Measurements from ENCODE around the gene RPS6KL1.

RPS6KL1 gene

GRCh38 chr14:74859757-74860552 is 63.1 kb downstream of the RPS6KL1 start:
- DNase-seq (ENCODE audit: low read depth in 1 of 2, low spot score in 1 of 2), result no peak

GRCh38 chr14:74858022-74858421 is 65.0 kb downstream of the RPS6KL1 start:
- DNase-seq (ENCODE audit: low read depth in 1 of 2, low spot score in 1 of 2), result no peak

- no peak for DNase-seq (ENCODE audit: low read depth in 1 of 2, low spot score in 1 of 2)
Observed at GRCh38 chr14:74856366-74856765, 66.7 kb downstream of the RPS6KL1 start.

- no peak for DNase-seq (ENCODE audit: low read depth in 1 of 2, low spot score in 1 of 2)
Observed at GRCh38 chr14:74855945-74856344, 67.1 kb downstream of the RPS6KL1 start.

GRCh38 chr14:74855021-74855420 is 68.0 kb downstream of the RPS6KL1 start:
- DNase-seq (ENCODE audit: low read depth in 1 of 2, low spot score in 1 of 2), result no peak
